Subcutaneous abdominal adipose tissue (tissue), 5 donors: ENCODE measurements around the gene SLC27A5.
A peak's percentile ranks its signal among the peaks of the same experiment; 100 is the strongest.
"Not testable (repeated sequence)": the region's sequence is repeated elsewhere in the genome, so short reads cannot be mapped to it uniquely, and the experiment has no call there.

ENCODE experiments used
- H3K27ac ChIP-seq: one replicate; pipeline ENCODE4 v1.7.0; 2013; ENCODE audit warnings: low read depth, mild to moderate bottlenecking, inconsistent platforms, low read length, moderate library complexity
- H3K27me3 ChIP-seq, 5 donors: one replicate each; pipeline ENCODE4 v1.7.0; 2013; ENCODE audit warnings: low read length in 5 of 5, inconsistent platforms in 1 of 5; ENCODE audit not compliant: control insufficient read depth in 5 of 5, insufficient read depth in 4 of 5
- H3K36me3 ChIP-seq, 5 donors: one replicate each; pipeline ENCODE4 v1.7.0; 2013; ENCODE audit warnings: low read length in 5 of 5; ENCODE audit not compliant: control insufficient read depth in 5 of 5, insufficient read depth in 5 of 5
- H3K4me1 ChIP-seq, 5 donors: one replicate each; pipeline ENCODE4 v1.7.0; 2013; ENCODE audit warnings: low read length in 5 of 5, mild to moderate bottlenecking in 3 of 5, moderate library complexity in 1 of 5; ENCODE audit not compliant: control insufficient read depth in 5 of 5, insufficient read depth in 5 of 5
- H3K4me3 ChIP-seq, 5 donors: one replicate each; pipeline ENCODE4 v1.7.0; 2013; ENCODE audit warnings: low read length in 5 of 5, low read depth in 1 of 5
- H3K9ac ChIP-seq, 5 donors: one replicate each; pipeline ENCODE4 v1.7.0; 2013; ENCODE audit warnings: low read length in 5 of 5, mild to moderate bottlenecking in 4 of 5, moderate library complexity in 3 of 5
- H3K9me3 ChIP-seq, 5 donors: one replicate each; pipeline ENCODE4 v1.7.0; 2013; ENCODE audit warnings: low read length in 5 of 5; ENCODE audit not compliant: control insufficient read depth in 5 of 5
- donor health status: healthy.
- donor health status: healthy.
- donor health status: healthy.
- donor health status: healthy.
- donor health status: healthy.

SLC27A5 gene

GRCh38 chr19:58513694-58514563 is 2.1 kb upstream of the SLC27A5 start:
- peak overlapping the region in 4 of 5 donors; percentile 2 to 76 (median 24) for H3K9ac ChIP-seq
- H3K4me1 ChIP-seq, result peaks cover 10 to 46% (median 38%) of the 10 kb centered on the region in 5 donors
- H3K27ac ChIP-seq, result no peak overlapping the region
- H3K36me3 ChIP-seq, result peaks cover 0 to 25% (median 20%) of the 10 kb centered on the region in 5 donors
- no peaks in the 10 kb centered on the region for H3K9me3 ChIP-seq
- peak overlapping the region; percentile 45 to 63 (median 61) for H3K4me3 ChIP-seq
- H3K27me3 ChIP-seq, result no peaks in the 10 kb centered on the region

- Histone ChIP-seq H3K27ac (no peak overlapping the region), H3K9ac (peak overlapping the region in 3 of 5 donors; percentile 12 to 76 (median 15)), H3K4me3 (no peak overlapping the region), H3K9me3 (no peaks in the 10 kb centered on the region), H3K36me3 (peaks cover 0 to 25% (median 20%) of the 10 kb centered on the region in 5 donors), H3K4me1 (peaks cover 5 to 39% (median 31%) of the 10 kb centered on the region in 5 donors), H3K27me3 (no peaks in the 10 kb centered on the region)
These were observed 1.5 kb upstream of the SLC27A5 start for GRCh38 chr19:58513213-58513693.

- Histone ChIP-seq H3K27me3 (no peaks in the 10 kb centered on the region), H3K4me3 (no peak overlapping the region), H3K27ac (no peak overlapping the region), H3K36me3 (peaks cover 0 to 5% (median 0%) of the 10 kb centered on the region in 5 donors), H3K9ac (no peak overlapping the region), H3K4me1 (peaks cover 2 to 17% (median 14%) of the 10 kb centered on the region in 5 donors), H3K9me3 (peaks cover 0 to 5% (median 0%) of the 10 kb centered on the region in 5 donors)
These were observed 1.5 kb downstream of the SLC27A5 start for GRCh38 chr19:58510084-58510862.

GRCh38 chr19:58509731-58510083 is 2.1 kb downstream of the SLC27A5 start:
- Histone ChIP-seq H3K27ac (no peak overlapping the region), H3K9me3 (peaks cover 0 to 5% (median 0%) of the 10 kb centered on the region in 5 donors), H3K4me3 (no peak overlapping the region), H3K9ac (peak overlapping the region in 1 of 5 donors; percentile 15), H3K36me3 (peaks cover 0 to 5% (median 0%) of the 10 kb centered on the region in 5 donors), H3K27me3 (no peaks in the 10 kb centered on the region), H3K4me1 (peaks cover 2 to 15% (median 12%) of the 10 kb centered on the region in 5 donors)

- H3K9me3 ChIP-seq, H3K4me3 ChIP-seq, H3K36me3 ChIP-seq, H3K27me3 ChIP-seq, H3K4me1 ChIP-seq, H3K9ac ChIP-seq, H3K27ac ChIP-seq: not testable (repeated sequence)
These were observed 4.1 kb downstream of the SLC27A5 start for GRCh38 chr19:58507602-58508223.

- Histone ChIP-seq H3K36me3 (no peaks in the 10 kb centered on the region), H3K27ac (no peak overlapping the region), H3K9ac (no peak overlapping the region), H3K9me3 (no peaks in the 10 kb centered on the region), H3K27me3 (no peaks in the 10 kb centered on the region), H3K4me3 (peak overlapping the region; percentile 64 to 88 (median 79)), H3K4me1 (peaks cover 4 to 23% (median 21%) of the 10 kb centered on the region in 5 donors)
These were observed 11.6 kb downstream of the SLC27A5 start for GRCh38 chr19:58500242-58500641.

GRCh38 chr19:58499021-58499927 is 12.5 kb downstream of the SLC27A5 start:
- Histone ChIP-seq H3K36me3 (no peaks in the 10 kb centered on the region), H3K9me3 (no peaks in the 10 kb centered on the region), H3K27me3 (no peaks in the 10 kb centered on the region), H3K4me3 (peak overlapping the region; percentile 70 to 88 (median 79)), H3K27ac (peak overlapping the region; percentile 37), H3K4me1 (peaks cover 4 to 23% (median 21%) of the 10 kb centered on the region in 5 donors), H3K9ac (peak overlapping the region in 3 of 5 donors; percentile 69 to 85 (median 71))

GRCh38 chr19:58498316-58499020 is 13.3 kb downstream of the SLC27A5 start:
- Histone ChIP-seq H3K9ac (peak overlapping the region in 3 of 5 donors; percentile 11 to 46 (median 39)), H3K27ac (no peak overlapping the region), H3K27me3 (no peaks in the 10 kb centered on the region), H3K9me3 (no peaks in the 10 kb centered on the region), H3K4me3 (peak overlapping the region; percentile 70 to 81 (median 78)), H3K36me3 (no peaks in the 10 kb centered on the region), H3K4me1 (peaks cover 4 to 23% (median 21%) of the 10 kb centered on the region in 5 donors)
